Measurements from ENCODE around the gene ATP6V1E1.

GRCh38 chr22:17607891-17608521 lies 20.5 kb downstream of the ATP6V1E1 start:
- TF ChIP-seq CTCF (IDR thresholded peaks at IDR 0.05) (no peak), EZH2 (IDR thresholded peaks at IDR 0.05; ENCODE audit: borderline replicate concordance, insufficient read depth, low read depth, low read length, poor library complexity, severe bottlenecking) (no peak)
